SIG-M5 (cell line): Measurements from ENCODE around the gene VIPR1.
"Not testable (repeated sequence)": the region's sequence is repeated elsewhere in the genome, so short reads cannot be mapped to it uniquely, and the experiment has no call there.

Experiments
- DNase-seq: peaks from one replicate; lab custom pipeline; 2025; lab: John Stamatoyannopoulos, UW

VIPR1 gene

GRCh38 chr3:42533161-42533897 lies 30.9 kb downstream of the VIPR1 start:
- DNase-seq: no peak

- DNase-seq: no peak
These were observed 33.7 kb downstream of the VIPR1 start for GRCh38 chr3:42535981-42536784.

DNA sequence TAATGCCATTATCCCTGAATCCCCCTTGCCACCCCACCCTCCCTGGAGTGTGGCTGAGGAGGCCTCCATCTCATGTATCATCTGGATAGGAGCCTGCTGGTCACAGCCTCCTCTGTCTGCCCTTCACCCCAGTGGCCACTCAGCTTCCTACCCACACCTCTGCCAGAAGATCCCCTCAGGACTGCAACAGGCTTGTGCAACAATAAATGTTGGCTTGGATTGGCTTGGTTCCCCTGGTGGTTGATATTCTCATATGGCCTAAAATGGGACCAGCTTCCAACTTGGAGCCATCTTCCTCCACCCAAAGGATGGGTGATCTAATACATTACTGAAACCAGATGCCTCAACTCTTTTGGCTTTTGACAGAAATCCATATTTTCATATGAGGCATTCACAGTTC lies 34.9 kb downstream of the VIPR1 start:
- DNase-seq: no peak

DNA sequence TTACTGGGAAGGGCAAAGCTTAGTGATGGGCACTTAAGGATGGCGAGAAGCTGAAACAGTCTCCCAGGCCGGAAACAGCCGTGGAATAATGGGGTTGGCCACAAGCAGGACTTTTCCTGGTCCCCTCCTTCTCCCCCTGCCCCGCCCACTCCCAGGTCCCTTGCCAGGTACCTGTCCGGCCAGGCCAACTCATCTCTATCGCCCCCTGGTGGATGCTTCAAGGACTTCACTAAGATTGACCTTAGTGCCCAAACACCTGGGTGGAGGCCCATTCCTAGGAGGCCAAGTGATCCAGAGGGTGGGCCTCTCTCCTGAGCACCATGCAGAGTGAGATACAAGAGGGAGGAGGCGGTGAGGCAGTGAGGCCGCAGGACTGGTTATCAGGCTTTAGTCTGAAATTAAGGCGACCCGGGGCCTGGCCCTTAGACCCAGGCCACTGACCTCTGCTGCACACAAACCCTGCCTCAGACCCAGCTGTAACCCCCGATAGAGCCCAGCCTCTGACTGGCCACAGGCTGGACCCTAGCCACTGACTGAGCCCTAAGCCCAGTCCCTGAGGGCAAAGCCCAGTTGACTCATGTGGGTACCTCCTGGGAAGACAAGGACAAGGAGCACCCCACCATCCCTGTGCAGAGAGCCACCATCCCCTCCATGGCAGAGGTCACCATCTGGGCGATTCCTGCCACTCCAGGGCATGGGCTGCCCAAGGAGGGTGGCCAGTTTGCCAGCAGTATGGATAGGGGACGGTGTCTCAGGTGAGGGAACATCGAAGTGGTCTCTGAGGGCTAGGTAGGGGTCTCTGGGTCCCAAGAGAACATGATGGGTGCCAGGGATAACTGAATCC lies 37.6 kb downstream of the VIPR1 start:
- DNase-seq: no peak

GRCh38 chr3:42541079-42541478 lies 38.6 kb downstream of the VIPR1 start:
- DNase-seq: no peak

DNA sequence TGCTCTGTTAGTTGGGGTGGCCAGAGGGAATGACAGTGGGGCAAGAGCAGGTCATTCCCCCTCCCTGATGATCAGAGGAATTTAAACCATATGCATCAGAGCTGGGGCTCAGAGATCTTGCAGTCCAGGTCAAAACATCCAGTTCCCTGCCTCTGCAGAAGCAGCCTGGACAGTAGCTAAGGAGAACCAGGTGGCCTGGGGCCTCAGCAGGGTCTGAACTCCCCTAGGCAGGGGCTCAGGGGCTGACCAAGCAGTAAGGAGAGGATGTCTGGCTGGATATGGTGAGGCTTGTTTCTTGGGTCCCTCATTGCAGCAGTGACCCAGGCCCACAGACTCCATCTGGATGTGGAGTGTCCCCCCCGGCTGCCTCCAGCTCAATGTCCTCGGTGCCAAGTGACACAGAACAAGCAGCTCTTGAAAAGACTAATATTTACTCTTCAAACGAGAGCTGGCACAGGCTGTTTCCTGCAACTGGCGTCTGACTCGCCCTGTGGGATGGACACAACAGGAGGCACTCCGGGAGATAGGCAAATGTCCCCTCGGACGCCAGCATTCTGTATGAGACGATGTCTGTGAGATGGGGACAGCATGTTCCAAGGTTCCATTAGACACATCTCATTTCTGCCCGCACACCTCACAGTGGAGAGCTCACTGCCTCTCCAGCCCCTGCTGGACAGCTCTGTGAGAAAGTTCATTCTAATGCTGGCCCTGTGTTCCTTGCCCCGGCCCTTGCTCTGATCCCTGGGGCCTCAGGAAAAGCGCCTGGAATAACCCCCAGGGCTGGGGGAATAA lies 42.2 kb downstream of the VIPR1 start:
- DNase-seq: no peak

GRCh38 chr3:42545284-42545900 lies 42.9 kb downstream of the VIPR1 start:
- DNase-seq: no peak

GRCh38 chr3:42546691-42547213 lies 44.3 kb downstream of the VIPR1 start:
- DNase-seq: no peak

DNA sequence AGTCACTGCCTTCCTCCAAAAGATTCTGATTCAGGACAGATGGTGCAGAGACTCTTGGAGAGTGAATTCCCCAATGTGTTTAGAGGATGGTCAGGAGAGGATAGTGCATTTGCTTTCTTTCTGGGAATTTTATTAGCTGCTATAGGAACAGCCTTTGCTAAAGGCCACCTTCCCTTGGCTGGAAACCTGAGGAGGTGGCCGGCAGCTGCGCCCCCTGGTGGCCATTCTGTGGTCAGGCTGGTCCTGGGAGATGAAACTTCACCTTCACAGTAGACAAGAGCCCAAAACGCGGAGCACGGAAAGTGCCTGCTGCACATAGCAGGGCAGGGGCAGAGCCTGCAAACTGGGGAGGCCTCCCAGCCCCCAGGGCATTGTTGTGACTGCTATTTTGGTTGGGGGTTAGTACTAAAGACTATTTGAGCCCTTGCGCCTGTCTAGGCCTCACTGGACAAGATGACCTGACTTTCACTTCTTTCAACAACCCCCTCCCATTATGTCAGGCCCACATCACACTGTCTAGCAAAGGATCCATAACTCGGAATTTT lies 45.0 kb downstream of the VIPR1 start:
- DNase-seq: no peak

DNA sequence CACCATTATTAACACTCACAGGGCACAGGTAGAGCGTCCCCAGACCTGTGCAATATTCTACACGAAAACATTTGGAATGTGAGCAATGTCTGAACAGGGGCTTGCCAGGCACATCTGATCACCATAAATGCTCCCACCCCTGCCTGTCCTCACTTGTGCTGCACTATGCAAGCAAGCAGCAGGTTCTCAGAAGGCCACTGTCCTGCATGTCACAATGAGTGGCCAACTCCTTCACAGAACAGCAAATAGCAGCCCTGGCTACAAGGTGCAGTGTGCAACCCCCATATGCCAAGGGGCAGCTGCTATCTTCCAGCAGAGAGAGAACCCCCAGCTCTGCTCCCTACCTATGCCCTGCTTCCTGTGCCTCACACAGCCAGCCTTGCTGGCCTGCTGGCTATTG lies 46.7 kb downstream of the VIPR1 start:
- no peak for DNase-seq

DNA sequence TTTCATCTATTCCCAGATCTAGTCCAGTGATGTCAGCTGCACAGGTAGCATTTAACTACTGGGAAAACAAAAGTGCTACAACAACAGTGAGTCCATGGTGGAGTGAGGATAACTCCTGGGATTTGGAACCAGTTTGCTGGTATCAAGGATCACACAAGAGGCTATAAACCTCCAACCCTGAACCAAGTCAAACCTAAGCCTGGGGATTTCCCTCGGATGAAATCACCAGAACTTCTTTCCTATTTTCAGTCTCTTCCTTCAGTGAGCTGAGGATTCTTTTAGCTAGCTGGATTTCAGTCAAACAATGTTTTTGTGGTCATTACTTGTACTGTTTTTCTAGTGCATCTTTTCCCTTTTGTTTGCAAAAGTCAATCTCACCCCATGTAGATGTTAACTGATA lies 47.8 kb downstream of the VIPR1 start:
- DNase-seq: no peak

DNA sequence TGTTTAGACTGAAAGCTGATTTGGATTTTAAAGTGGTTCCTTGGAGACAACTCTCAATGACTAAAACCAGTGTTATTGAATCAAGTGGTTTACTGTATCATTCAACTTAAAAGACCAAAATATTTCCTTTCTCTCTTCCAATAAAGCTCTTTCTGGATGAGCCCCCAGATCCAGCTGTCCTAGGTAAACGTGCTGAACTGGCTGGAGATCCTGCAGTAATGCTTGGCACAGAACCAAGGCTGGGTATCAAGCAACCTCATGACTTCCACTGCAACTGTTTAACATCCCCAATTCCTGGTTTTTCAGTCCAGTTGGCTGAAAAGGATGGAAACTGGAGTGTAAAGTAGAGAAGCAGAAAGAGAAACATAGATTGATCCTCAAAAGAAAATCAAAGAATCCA lies 50.4 kb downstream of the VIPR1 start:
- no peak for DNase-seq

- no peak for DNase-seq
These were observed 53.7 kb downstream of the VIPR1 start for GRCh38 chr3:42556089-42556632.

DNA sequence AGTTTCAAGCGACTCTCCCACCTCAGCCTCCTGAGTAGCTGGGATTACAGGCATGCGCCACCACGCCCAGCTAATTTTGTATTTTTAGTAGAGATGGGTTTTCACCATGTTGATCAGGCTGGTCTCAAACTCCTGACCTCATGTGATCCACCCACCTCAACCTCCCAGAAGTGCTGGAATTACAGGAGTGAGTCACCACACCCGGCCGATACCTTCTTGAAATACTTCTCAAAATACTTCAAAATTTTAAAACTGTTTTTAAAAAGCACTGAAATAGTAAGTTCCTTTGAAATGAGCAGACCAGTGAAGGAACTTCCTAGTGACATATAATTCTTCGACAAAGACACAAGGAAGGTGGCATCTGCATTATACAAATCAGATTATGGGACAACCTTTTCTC lies 54.4 kb downstream of the VIPR1 start:
- not testable (repeated sequence) for DNase-seq

- no peak for DNase-seq
These were observed 55.4 kb downstream of the VIPR1 start for GRCh38 chr3:42557854-42558253.

DNA sequence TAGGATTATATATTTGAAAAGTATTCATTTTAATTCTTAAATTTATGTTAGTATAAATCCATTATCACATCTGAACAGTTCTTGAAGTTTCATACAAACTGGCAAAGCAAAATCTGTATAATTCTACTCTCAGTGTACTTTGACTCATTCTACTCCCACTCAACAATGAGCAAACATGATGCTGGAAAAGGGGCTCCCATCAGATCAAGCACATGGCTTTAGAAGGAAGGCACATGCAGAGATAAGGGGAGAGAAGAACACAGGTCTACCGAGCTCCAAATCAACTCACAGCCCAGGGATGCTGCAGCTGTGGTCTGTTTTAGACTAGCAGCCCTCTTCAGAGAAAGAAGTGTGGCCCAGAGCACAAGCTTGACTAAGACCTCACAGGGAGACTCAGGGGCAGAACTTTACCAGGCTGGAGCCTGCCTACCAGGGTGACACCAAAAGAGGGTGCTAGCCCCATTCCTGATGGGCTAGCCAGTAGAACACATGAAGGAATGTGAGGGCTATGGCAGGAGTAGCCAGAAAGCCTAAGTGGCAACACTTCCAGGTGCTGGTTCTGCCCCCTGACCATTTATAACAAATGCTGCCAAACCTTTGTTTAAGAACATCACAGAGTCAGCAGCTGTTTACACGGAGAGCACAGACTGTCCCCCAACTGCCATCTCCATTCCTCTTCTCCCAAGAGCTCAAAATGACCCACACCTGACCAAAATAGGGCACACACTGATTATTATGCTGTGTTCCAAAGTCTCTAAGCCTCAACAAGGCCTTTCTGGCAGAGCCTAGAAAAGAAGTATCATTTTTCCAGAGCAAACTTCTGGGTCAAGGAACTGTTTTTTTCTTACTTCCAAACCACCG lies 59.8 kb downstream of the VIPR1 start:
- no peak for DNase-seq

- DNase-seq: no peak
These were observed 67.2 kb downstream of the VIPR1 start for GRCh38 chr3:42569593-42570142.

GRCh38 chr3:42572278-42572677 lies 69.8 kb downstream of the VIPR1 start:
- no peak for DNase-seq

- no peak for DNase-seq
These were observed 72.8 kb downstream of the VIPR1 start for GRCh38 chr3:42575137-42575741.
